IPS DF 4.7 (cell line): ENCODE results near the gene USP53.
"Not testable (repeated sequence)": the region's sequence is repeated elsewhere in the genome, so short reads cannot be mapped to it uniquely, and the experiment has no call there.

Source experiments
- DNase-seq: peaks from one replicate; pipeline ENCODE4 v3.0.0-alpha.2; 2013; ENCODE audit warnings: low spot score; ENCODE audit errors: extremely low read depth

Gene USP53

DNA sequence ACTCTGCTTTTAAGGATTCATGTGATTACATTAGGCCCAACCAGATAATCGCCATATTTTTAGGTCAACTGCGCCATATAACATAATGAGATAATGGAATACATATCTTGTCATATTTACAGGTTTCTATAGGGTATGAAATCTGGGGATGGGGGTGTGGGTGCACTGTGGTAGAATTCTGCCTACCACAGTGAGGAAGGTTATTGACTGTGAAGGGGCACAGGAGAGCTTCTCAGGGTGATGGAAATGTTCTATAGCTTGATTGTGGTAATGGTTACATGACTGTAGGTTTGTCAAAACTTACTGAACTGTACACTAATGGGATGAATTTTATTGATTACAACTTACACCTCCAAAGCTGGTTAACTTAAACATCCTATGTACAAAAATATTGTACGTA, 15.9 kb downstream of the USP53 start:
- DNase-seq: no peak

DNA sequence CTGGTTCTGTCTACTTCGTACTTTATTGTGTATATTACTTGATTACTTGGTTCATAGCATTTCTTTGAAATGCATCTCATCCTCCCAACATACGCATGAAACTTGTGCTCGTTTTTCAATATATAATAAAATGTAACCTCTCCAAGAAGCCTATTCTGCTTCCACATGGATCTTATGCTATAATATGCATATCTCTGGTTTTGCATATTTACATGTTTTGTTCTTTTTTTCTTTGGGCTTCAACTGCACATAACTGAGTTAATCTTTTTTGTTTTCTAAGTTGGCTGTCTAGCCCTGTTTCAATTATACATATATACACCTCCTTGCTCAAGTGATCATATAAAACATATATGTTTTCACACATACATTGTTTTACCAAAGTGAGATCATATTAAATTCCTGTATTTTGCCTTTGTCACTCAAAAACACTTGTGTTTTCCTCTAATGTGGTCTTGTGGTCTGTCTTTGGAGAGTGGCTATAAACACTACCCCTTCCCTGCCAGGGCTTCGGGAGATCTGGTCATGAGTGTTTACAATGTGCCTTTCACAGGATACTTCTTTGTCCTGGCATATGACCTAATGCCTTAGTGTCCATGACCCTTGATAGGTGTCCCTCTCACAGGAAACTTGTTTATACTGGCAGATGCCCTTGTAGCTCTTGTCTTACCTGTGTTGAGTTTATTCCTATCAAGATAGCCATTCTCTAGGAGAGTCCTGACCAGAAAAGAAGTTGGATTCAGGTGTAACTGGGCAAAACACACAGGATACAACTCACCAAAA, 17.6 kb downstream of the USP53 start:
- DNase-seq: no peak

DNA sequence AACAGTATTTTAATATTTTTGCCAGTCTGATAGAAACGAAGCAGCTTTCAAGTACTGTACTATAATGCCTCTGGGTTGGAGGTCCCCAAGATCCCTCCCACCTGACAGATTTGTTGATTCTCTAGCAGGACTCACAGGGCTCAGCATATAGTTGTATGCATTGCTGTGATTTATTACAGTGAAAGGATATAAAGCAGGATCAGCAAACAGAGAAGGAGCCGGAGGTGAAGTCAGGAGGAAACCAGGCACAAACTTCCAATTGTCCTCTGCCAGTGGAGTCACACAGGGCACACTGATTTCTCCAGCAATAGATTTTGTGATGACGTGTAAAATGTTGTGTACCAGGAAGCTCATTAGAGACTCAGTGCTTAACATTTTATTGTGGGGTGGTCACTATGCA, 19.0 kb downstream of the USP53 start:
- no peak for DNase-seq

DNA sequence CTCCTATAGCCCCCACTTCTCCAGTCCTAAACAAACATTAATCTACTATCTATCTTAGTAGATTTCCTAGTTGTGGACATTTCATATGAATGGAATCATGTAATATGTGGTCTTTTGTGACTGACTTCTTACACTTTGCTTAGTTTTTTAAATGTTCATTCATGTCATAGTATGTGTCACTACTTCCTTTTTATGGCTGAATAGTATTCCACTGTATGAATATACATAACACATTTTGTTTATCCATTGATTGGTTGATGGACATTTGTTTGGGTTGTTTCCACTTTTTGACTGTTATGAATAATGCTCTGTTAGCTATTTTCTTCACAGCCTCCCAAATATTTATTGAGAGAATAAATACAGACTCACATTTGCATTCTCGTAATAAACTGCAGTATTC, 19.8 kb downstream of the USP53 start:
- no peak for DNase-seq

DNA sequence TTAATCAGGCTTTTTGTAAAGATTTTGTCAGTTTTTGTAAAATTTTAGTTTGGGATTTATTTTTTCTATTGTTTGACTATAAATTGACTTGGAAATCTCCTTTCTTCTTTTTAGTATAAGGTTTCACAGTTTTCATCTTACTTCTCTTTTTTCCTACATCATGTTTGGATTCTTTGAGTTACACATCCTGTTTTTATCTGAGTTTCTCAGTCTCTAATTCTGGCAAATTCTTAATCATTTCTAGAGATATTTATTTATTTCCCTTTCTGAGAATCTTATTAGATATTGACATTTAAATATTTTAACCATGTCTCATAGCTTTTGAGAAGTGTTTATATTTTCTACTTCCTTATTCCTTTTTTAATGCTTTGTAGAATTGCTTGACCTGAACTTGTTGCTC, 20.7 kb downstream of the USP53 start:
- DNase-seq: no peak

DNA sequence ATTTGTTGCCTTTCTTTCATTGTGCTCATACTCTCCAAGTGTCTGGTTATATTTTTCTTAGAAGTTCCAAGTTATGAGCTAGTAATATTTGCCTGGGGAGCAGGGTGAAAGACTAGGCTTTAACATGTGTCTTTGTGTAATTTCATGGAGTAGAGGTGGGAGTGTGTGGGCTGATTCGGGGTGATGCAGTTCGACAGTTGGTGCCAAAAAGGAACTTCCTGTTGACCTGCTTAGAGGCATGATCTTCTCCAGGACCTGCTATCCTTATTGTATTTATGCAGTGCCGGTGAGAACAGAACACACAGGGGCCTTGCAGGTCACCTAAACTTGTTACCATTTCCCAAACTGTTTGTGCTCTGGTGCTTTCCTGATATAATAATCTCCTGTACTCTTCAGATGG, 21.2 kb downstream of the USP53 start:
- no peak for DNase-seq

DNA sequence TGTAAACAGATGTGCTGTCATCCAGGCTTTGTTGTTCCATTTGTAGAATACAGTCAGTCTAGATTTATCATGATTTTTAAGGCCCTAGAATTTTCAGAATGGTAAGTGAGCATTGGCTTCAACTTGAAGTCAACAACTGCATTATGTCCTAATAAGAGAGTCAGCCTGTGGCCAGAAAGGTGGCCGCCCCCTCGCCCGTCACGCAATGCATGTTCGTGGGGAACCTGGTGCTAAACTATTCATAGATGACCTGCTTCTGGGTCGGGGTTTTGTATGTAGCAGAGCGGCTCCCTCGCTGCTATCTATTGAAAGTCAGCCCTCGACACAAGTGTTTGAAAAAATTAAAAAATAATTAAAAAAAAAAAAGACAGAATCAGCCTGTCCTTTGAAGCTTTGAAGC, 24.7 kb downstream of the USP53 start:
- DNase-seq: no peak

DNA sequence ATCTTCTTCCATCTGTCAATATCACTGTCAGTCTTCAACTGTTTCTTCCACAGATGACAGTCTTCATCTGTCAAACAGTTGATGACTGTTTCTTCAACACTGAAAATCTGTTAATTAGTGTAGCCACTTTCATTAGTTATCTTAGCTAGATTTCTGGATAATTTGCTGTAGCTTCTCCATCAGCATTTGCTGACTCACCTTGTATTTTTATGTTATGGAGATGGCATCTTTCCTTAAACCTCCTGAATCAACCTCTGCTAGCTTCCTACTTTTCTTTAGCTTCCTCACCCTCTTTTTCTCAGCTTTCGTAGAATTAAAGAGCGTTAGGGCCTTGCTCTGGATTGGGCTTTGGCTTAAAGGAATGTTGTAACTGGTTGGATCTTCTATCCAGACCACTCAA, 25.1 kb downstream of the USP53 start:
- no peak for DNase-seq

DNA sequence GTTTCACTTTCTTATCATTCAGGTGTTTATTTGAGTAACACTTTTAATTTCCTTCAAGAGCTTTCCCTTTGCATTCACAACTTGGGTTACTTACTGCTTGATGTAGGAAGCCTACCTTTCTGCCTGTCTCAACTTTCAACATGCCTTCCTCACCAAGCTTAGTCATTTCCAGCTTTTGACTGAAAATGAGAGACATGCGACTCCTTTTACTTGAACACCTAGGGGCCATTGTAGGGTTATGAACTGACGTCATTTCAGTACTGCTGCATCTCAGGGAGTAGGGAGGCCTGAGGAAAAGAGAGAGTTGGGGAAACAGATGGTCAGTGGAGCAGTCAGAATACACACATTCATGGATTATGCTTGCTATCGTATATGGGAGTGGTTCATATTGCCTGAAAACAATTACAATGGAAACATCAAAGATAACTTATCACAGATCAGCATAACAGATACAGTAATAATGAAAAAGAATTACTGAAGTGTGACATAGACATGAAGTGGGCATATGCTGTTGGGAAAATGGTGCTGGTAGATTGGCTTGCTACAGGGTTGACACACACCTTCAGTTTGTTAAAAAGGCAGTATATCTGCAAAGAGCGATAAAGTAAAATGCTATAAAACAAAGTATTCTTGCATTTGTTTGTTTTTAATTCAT, 25.7 kb downstream of the USP53 start:
- DNase-seq: no peak

DNA sequence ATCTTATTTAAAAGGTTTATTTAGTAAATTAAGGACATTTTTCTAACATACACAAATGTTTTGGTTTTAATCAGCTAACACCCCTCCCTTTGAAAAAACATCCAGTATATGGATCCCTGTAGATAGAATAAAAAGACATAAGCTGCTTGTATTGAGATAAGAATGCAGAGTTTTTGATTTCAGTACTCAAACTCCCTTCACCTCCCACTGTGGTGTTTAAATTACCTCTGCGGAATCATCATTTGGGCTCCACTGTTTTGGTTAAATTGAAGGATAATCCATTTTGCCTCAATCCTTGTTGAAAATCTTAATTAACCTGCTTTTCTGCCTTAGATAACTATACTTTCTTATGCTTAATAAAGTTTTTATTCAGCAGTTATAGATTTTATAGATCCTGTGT, 27.6 kb downstream of the USP53 start:
- DNase-seq: no peak

DNA sequence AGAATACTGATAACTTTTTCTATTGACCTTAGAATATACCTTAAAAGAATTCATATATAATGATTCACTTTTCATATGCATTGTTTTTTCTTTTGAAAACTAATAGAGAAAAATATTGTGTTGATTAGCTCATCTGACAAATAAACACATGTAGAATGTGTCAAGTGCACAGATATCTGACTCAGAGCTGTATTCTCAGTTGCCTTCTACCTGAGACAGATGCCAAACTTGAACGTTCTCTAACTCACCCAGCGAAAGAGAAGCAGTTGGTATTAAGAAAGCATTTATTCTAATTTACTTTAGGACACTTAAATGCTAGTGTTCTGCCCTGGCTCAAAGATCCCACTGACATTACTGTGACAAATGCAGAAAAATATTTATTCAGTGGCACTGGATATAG, 28.1 kb downstream of the USP53 start:
- no peak for DNase-seq

DNA sequence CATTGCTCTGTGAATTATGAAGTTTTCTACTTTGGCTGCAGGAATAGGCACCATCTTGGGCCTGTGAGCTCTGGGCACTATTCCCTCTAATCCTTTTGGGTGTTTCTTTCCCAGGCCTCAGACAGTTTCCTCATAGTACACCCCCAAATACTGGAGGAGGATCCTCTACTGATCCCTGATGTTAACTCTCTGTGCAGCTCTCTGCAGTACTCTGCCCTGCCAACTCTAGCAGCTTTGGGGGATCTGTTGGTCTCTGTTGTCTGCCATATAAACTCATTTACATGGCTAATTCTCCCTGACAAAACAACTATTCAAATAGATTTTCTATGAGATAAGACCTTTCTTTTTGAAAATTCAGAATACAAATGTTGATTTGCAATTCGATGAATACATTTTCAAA, 29.9 kb downstream of the USP53 start:
- DNase-seq: no peak

DNA sequence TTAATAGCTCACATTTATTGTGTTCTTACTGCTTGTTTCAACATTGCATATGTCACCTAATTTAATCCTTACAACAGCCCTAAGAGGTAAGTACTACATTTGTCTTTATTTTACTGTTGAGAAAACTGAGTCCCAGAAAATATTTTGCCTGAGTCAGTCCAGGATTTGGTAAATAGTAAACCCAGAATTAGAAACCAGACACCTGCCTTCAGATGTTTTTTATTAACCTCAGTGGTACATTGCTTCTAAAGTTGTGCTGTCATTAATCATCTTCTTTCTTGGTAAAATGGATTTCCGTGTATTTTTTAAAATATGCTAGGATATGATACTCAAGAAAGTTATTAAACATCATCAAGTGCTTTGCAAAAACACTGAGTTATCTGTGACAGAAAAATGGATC, 31.4 kb downstream of the USP53 start:
- DNase-seq: no peak

DNA sequence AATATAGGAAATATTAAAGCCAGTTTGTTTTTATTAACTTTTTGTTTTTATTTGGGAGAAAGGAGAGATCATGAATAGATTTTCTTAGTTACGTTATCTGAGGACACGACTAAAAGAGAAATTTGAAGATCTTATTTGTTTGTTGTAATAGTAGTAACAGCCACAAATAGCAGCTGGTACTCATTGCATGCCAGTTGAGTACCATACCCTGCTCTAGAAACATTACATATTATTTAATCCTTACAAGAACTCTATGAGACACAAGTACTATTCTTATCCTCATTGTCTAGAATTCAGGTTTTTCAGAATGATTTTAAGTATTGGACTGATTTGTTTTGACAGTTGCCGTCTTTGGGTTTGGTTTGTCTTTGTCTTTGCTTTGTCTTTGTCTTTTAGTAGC, 31.8 kb downstream of the USP53 start:
- DNase-seq: no peak

DNA sequence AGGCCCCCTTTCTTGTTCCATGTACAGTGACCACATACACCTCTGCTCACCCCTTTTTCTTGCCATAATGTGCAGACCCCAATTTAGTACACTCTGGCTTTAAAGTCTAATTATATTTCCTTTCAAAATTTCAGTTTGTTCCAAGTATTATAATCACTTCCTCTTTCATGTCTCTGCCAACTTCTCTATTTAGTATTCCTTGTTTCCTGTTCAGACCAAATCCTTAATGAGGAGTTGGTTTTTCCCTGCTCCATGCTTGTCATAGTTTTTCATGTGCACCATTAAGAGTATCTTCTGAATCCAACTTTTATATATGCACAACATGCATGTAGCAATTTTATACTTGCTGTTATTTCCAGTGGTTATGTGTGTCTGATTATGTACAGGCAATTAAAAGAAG, 32.3 kb downstream of the USP53 start:
- no peak for DNase-seq

DNA sequence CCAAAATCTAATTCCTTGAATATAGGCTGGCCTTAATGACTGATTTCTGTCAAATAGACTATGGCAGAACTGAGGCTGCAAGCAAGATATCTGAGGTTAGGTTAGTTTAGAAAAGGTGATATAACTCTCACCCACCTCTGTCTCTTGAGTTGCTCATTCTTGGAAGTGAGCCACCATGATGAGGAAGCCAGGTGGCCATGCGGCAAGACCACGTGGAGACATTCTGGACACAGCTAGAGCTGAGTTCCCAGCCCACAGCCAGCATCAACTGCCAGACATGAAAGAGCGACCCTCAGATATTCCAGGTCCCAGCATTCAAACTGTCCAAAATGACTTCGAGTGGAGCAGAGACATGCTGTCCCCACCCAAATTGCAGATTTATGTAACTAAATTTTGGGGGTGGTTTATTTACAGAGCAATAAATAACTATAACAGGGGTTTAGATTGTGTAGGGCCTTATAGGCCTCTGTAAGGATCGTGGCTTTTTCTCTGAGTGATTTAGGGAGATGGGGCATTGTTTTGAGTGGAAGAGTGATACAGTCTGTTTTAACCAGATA, 33.7 kb downstream of the USP53 start:
- DNase-seq: no peak

DNA sequence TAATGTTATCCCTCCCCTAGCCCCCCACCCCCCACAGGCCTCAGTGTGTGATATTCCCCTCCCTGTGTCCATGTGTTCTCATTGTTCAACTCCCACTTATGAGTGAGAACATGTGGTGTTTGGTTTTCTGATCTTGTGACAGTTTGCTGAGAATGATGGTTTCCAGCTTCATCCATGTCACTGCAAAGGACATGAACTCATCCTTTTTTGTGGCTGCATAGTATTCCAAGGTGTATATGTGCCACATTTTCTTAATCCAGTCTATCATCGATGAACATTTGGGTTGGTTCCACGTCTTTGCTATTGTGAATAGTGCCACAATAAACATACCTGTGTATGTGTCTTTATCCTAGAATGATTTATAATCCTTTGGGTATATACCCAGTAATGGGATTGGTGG, 38.5 kb downstream of the USP53 start:
- not testable (repeated sequence) for DNase-seq

DNA sequence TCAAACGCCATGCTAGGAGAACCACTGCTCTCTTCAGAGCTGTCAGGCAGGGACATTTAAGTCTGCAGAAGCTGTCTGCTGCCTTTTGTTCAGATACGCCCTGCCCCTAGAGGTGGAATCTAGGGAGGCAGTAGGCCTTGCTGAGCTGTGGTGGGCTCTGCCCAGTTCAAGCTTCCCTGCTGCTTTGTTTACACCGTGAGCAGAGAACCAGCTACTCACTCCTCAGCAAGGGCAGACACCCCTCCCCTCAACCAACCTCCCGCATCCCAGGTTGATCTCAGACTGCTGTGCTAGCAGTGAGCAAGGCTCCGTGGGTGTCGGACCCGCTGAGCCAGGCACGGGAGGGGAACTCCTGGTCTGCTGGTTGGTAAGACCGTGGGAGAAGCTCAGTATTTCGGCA, 42.7 kb downstream of the USP53 start:
- DNase-seq: not testable (repeated sequence)

DNA sequence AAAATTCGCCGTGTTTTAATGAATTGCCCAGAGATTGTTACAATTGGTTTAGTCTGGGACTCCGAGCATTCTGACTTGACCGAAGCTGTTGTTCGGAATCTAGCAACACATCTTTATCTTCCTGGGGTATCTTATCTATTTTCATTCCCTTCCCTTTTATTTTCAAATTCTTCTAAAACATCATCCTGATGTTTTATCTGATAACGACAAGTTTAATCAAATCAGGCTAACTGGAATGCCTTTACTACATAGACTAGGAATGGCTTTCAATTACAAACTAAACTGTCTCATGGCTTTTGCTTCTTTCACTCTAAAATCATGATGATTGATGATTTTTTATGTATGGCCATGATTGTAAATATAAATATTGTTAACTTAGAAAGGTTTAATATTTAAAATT, 48.0 kb downstream of the USP53 start:
- no peak for DNase-seq

DNA sequence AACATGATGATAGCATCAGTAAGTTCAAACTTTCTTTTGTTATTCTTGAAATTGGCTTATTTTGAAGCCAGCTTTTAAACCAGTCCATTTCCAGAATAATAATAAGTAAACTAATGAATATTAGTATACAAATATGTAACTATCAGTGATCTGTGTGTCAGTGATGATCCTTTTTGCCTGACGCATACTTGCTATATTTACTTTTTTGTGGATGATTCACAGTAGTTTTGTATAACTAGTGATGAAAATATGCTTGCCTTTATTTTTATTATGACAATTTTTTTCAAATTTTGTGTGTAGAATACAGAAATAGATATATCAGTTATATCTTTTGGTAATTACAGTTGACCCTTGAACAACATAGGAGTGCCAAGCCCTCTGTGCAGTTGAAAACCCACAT, 49.5 kb downstream of the USP53 start:
- no peak for DNase-seq

DNA sequence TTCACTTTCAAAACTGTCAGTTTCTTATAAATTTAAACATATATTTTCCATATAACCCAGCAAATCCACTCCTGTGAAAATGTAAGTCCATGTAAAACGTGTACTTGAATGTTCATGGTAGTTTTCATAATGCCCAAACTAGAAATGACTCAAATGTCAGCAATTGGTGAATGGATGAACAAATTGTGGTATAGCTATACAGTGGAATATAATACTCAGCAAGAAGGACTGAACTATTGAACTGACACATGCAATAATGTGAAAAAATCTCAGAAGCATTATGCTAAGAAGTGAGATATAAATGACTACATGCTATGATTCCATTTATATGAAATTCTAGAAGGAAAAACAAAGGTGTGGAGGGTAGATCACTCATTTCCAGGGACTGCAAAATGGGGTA, 52.2 kb downstream of the USP53 start:
- DNase-seq: no peak

DNA sequence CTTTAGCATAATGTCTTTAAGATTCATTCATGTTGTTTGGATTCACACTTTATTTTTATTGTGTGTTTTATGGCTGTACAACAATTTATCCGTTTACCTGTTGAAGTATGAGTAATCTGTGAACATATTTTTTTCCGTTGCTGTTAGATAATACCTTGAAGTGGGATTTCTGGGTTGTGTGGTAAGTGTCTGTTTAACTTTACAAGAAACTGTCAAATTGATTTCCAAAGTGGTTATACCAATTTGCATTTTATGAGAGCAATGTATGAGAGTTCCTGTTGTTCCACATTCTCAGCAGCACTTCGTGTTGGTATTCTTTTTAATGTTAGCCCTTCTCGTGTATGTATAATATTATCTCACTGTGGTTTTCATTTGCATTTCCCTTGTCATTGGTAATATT, 53.6 kb downstream of the USP53 start:
- DNase-seq: no peak

DNA sequence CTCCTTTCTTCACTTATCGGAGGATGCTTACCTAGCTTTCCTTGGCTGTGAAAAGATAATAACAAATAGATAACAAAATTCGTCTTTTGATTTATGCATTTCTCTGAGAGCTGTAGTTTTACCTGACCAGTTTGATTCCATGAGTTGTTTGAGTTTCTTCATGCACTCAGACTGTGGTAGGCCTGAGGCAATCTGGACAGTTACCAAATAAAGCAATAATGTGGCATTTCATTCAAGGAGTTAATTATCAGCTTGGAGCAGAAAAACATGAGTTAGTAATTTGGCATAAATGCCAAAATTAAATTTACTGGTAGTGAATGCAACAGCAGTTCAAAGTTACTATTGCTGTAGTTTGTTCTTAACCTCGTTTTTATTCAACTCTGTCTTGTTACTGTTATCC, 56.0 kb downstream of the USP53 start:
- DNase-seq: no peak
